Progenitor cell of endocrine pancreas (in vitro differentiated cells): ENCODE measurements around the gene ABHD17C. TPM values are rescaled to one million over a fixed set of nuclear protein-coding genes. Genes with fewer than 3 reads are reported as not detected.

Source experiments
- DNase-seq: peaks from one replicate; pipeline ENCODE4 v3.0.0; 2021; ENCODE audit warnings: low spot score; ENCODE audit not compliant: unreplicated experiment
- H3K27ac Mint-ChIP-seq: 2 replicates; pipeline ENCODE4 v1.8.0; 2021; ENCODE audit warnings: mild to moderate bottlenecking, moderate library complexity, mixed read lengths
- H3K27me3 Mint-ChIP-seq: 2 replicates; pipeline ENCODE4 v1.8.0; 2021; ENCODE audit warnings: mixed read lengths
- H3K36me3 Mint-ChIP-seq: 2 replicates; pipeline ENCODE4 v1.8.0; 2022; ENCODE audit warnings: mixed read lengths; ENCODE audit not compliant: insufficient read depth
- H3K4me1 Mint-ChIP-seq: 2 replicates; pipeline ENCODE4 v1.8.0; 2021; ENCODE audit warnings: low read depth, mixed read lengths
- H3K4me3 Mint-ChIP-seq: 2 replicates; pipeline ENCODE4 v1.8.0; 2021; ENCODE audit warnings: low read depth, mild to moderate bottlenecking, moderate library complexity, mixed read lengths
- H3K9me3 Mint-ChIP-seq: 2 replicates; pipeline ENCODE4 v1.8.0; 2021; ENCODE audit warnings: low read depth, mixed read lengths
- CTCF ChIP-seq: fragments of 200-600 bp; sonication (generic); IDR thresholded peaks from one replicate; pipeline ENCODE4 v1.5.0; 2021; ENCODE audit warnings: antibody characterized with exemption, mild to moderate bottlenecking; ENCODE audit not compliant: unreplicated experiment
- total RNA-seq: library from RNA; stranded (reverse); gene quantifications from 2 replicates; pipeline ENCODE4 v1.2.1, GENCODE V29; 2021

ABHD17C gene
- total RNA-seq, 1 donor from 2014 or later: 19.8 TPM

GRCh38 chr15:80730387-80730786, 35.3 kb downstream of the ABHD17C start:
- peaks cover 11% of the 10 kb centered on the region for H3K4me1 Mint-ChIP-seq
- H3K9me3 Mint-ChIP-seq: no peaks in the 10 kb centered on the region
- H3K36me3 Mint-ChIP-seq: peaks cover 10% of the 10 kb centered on the region
- DNase-seq: no peak
- no peak for TF ChIP-seq CTCF
- H3K27ac Mint-ChIP-seq: no peak overlapping the region
- H3K4me3 Mint-ChIP-seq: no peak overlapping the region
- H3K27me3 Mint-ChIP-seq: no peaks in the 10 kb centered on the region

- Mint-ChIP-seq H3K9me3 (no peaks in the 10 kb centered on the region), H3K27ac (no peak overlapping the region), H3K36me3 (peaks cover 10% of the 10 kb centered on the region), H3K4me3 (no peak overlapping the region), H3K27me3 (no peaks in the 10 kb centered on the region), H3K4me1 (peaks cover 13% of the 10 kb centered on the region)
- no peak for TF ChIP-seq CTCF
- DNase-seq: no peak
Measured at GRCh38 chr15:80730926-80731325, 35.8 kb downstream of the ABHD17C start.

GRCh38 chr15:80732167-80732566, 37.1 kb downstream of the ABHD17C start:
- Mint-ChIP-seq H3K4me1 (peaks cover 9% of the 10 kb centered on the region), H3K4me3 (no peak overlapping the region), H3K27me3 (no peaks in the 10 kb centered on the region), H3K36me3 (peaks cover 1% of the 10 kb centered on the region), H3K27ac (no peak overlapping the region), H3K9me3 (no peaks in the 10 kb centered on the region)
- TF ChIP-seq CTCF: no peak
- DNase-seq: no peak

- no peak for TF ChIP-seq CTCF
- DNase-seq: no peak
- Mint-ChIP-seq H3K4me3 (no peak overlapping the region), H3K36me3 (peaks cover 4% of the 10 kb centered on the region), H3K27me3 (no peaks in the 10 kb centered on the region), H3K9me3 (peaks cover 4% of the 10 kb centered on the region), H3K4me1 (peaks cover 7% of the 10 kb centered on the region), H3K27ac (no peak overlapping the region)
Measured at GRCh38 chr15:80732818-80733217, 37.7 kb downstream of the ABHD17C start.

GRCh38 chr15:80733460-80733859, 38.4 kb downstream of the ABHD17C start:
- no peak overlapping the region for H3K27ac Mint-ChIP-seq
- peaks cover 5% of the 10 kb centered on the region for H3K36me3 Mint-ChIP-seq
- TF ChIP-seq CTCF: no peak
- H3K9me3 Mint-ChIP-seq: peaks cover 6% of the 10 kb centered on the region
- peaks cover 7% of the 10 kb centered on the region for H3K4me1 Mint-ChIP-seq
- no peaks in the 10 kb centered on the region for H3K27me3 Mint-ChIP-seq
- no peak for DNase-seq
- H3K4me3 Mint-ChIP-seq: no peak overlapping the region
